CD8-positive, alpha-beta memory T cell (primary cell): ENCODE measurements around the gene PODN. TPM values are rescaled to one million over a fixed set of nuclear protein-coding genes. Genes with fewer than 3 reads are reported as not detected.

ENCODE experiments used
- CTCF ChIA-PET: fragments of 350-600 bp; sonication (Branson Sonifier 250); formaldehyde crosslinking; loops from one replicate; lab custom pipeline; 2021; ENCODE audit warnings: antibody characterized with exemption; lab: Charles Lee
- POLR2A ChIA-PET: fragments of 350-600 bp; sonication (Branson Sonifier 250); formaldehyde crosslinking; loops from one replicate; lab custom pipeline; 2021; ENCODE audit warnings: antibody characterized with exemption; lab: Charles Lee
- DNase-seq, 5 donors: peaks; one replicate each; pipeline versions ENCODE4 v3.0.0 to v3.0.0-alpha.2; 2020 to 2022; ENCODE audit warnings: mixed read lengths in 1 of 5
- H3K27ac ChIP-seq: one replicate; pipeline ENCODE4 v1.7.0; 2013; ENCODE audit warnings: low read depth, mild to moderate bottlenecking, low read length, moderate library complexity
- H3K27me3 ChIP-seq: 2 replicates; pipeline ENCODE4 v1.7.0; 2013; ENCODE audit warnings: low read length, mild to moderate bottlenecking; ENCODE audit not compliant: insufficient read depth, poor library complexity, severe bottlenecking
- H3K36me3 ChIP-seq: 2 replicates; pipeline ENCODE4 v1.7.0; 2013; ENCODE audit warnings: mild to moderate bottlenecking, low read length, moderate library complexity; ENCODE audit not compliant: insufficient read depth
- H3K4me1 ChIP-seq: 2 replicates; pipeline ENCODE4 v1.7.0; 2013; ENCODE audit warnings: mild to moderate bottlenecking, low read length, moderate library complexity; ENCODE audit not compliant: insufficient read depth
- H3K4me3 ChIP-seq: 2 replicates; pipeline ENCODE4 v1.7.0; 2013; ENCODE audit warnings: mild to moderate bottlenecking, low read length
- H3K9me3 ChIP-seq: 2 replicates; pipeline ENCODE4 v1.7.0; 2013; ENCODE audit warnings: mild to moderate bottlenecking, low read length
- H3K27ac Mint-ChIP-seq, 8 donors: one replicate each; pipeline ENCODE4 v1.8.0; 2020 to 2021; ENCODE audit warnings: mixed read lengths in 8 of 8, mild to moderate bottlenecking in 6 of 8, inconsistent platforms in 3 of 8, moderate library complexity in 3 of 8
- H3K27me3 Mint-ChIP-seq, 2 donors: one replicate each; pipeline ENCODE4 v1.8.0; 2020 to 2021; ENCODE audit warnings: mixed read lengths in 2 of 2, mild to moderate bottlenecking in 1 of 2, moderate library complexity in 1 of 2
- H3K36me3 Mint-ChIP-seq, 3 donors: one replicate each; pipeline ENCODE4 v1.8.0; 2020 to 2021; ENCODE audit warnings: mixed read lengths in 3 of 3, inconsistent platforms in 1 of 3, mild to moderate bottlenecking in 1 of 3
- H3K4me1 Mint-ChIP-seq, 3 donors: one replicate each; pipeline ENCODE4 v1.8.0; 2020 to 2021; ENCODE audit warnings: mixed read lengths in 3 of 3, inconsistent platforms in 1 of 3, mild to moderate bottlenecking in 1 of 3
- H3K4me3 Mint-ChIP-seq, 7 donors: one replicate each; pipeline ENCODE4 v1.8.0; 2020 to 2021; ENCODE audit warnings: mixed read lengths in 7 of 7, mild to moderate bottlenecking in 6 of 7, moderate library complexity in 4 of 7, inconsistent platforms in 2 of 7
- H3K9me3 Mint-ChIP-seq, 5 donors: one replicate each; pipeline ENCODE4 v1.8.0; 2020 to 2022; ENCODE audit warnings: mixed read lengths in 5 of 5, mild to moderate bottlenecking in 3 of 5, moderate library complexity in 2 of 5, inconsistent platforms in 1 of 5
- polyA plus RNA-seq: library from polyadenylated mRNA; unstranded; fragments of 300-500 nt; fragmentation: Illumina TruSeq; gene quantifications from one replicate; pipeline ENCODE4 v1.2.3, GENCODE V29; 2021
- total RNA-seq, 2 experiments: library from RNA; stranded (reverse); gene quantifications; one replicate each; pipeline ENCODE4 v1.2.3, GENCODE V29; 2021

Gene PODN
- total and polyA plus RNA-seq, 3 experiments from 2014 or later, result 0.53 TPM; not detected in 2

GRCh38 chr1:53104289-53104913 lies 42.4 kb downstream of the PODN start:
- Histone ChIP-seq H3K27ac (no peak overlapping the region), H3K36me3 (no peaks in the 10 kb centered on the region), H3K4me1 (peaks cover 6% of the 10 kb centered on the region), H3K9me3 (no peaks in the 10 kb centered on the region), H3K4me3 (no peak overlapping the region), H3K27me3 (no peaks in the 10 kb centered on the region)
- H3K4me3 Mint-ChIP-seq, result no peak overlapping the region
- peak overlapping the region in 1 of 8 donors; percentile 23 for H3K27ac Mint-ChIP-seq
- H3K9me3 Mint-ChIP-seq, result no peaks in the 10 kb centered on the region
- ChIA-PET CTCF (no interaction called here), POLR2A (no interaction called here)
- no peaks in the 10 kb centered on the region for H3K36me3 Mint-ChIP-seq
- peaks cover 0 to 5% of the 10 kb centered on the region in 2 donors for H3K27me3 Mint-ChIP-seq
- no peak for DNase-seq
- peaks cover 9 to 13% (median 12%) of the 10 kb centered on the region in 3 donors for H3K4me1 Mint-ChIP-seq

DNA sequence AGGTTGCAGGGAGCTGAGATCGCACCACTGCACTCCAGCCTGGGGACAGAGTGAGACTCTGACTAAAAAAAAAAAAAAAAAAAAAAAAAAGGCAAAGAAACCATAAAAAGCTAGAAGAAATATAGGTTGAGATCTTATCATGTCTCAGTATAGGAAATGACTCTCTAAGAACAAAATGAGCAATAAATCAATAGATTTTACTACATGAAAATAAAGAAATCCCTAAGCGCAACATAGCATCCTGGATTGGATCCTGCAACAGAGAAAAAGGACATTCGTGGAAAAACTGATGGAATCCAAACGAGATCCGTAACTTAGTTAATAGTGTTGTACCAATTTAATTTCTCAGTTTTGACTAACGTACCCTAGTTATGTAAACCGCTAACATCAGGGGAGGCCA lies 45.1 kb downstream of the PODN start:
- no peak for DNase-seq
- ChIA-PET POLR2A (no interaction called here), CTCF (no interaction called here)
- Histone ChIP-seq H3K9me3 (no peaks in the 10 kb centered on the region), H3K4me3 (no peak overlapping the region), H3K36me3 (no peaks in the 10 kb centered on the region), H3K27ac (no peak overlapping the region), H3K27me3 (no peaks in the 10 kb centered on the region), H3K4me1 (peaks cover 6% of the 10 kb centered on the region)
- no peaks in the 10 kb centered on the region for H3K9me3 Mint-ChIP-seq
- H3K27me3 Mint-ChIP-seq, result peaks cover 0 to 8% of the 10 kb centered on the region in 2 donors
- no peaks in the 10 kb centered on the region for H3K36me3 Mint-ChIP-seq
- H3K4me1 Mint-ChIP-seq, result peaks cover 11 to 13% (median 12%) of the 10 kb centered on the region in 3 donors
- peak overlapping the region in 2 of 7 donors; percentile 17 to 46 for H3K4me3 Mint-ChIP-seq
- H3K27ac Mint-ChIP-seq, result peak overlapping the region in 7 of 8 donors; percentile 15 to 96 (median 82)

DNA sequence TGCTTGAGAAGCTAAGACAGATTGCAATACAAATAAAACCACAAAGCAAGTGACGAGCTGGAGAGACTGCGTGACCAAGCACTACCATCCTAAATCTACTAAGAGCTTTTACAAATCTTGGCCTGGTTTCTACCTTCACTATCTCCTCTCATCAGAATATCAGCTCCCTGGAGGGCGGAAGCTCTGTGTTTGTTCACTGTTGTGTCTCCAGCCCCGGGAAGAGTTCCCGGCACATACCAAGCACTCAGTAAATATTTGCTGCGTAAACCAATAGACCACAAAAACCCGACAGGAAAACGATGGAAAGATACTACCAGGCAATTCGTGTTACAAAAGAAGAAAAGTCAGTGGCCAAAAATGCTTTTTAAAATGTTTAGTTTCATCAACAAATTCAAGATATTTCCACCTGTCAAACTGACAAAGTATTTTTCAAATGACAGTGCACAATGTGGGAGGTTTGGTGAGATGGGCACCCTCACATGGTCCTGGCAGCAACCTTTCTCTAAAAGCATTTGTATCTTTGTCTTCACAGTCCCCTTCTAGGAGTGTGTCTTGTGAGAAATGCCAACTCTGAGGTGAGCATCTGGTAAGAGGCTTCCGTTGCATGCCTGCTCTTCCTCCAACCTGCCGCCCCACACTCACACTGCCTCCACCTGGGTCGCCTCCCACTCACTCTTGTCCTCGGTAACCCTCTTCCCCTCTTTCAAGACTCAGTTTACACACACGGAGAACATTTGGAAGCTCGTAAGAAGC lies 45.7 kb downstream of the PODN start:
- Histone ChIP-seq H3K9me3 (no peaks in the 10 kb centered on the region), H3K36me3 (no peaks in the 10 kb centered on the region), H3K27me3 (no peaks in the 10 kb centered on the region), H3K4me1 (peaks cover 6% of the 10 kb centered on the region), H3K27ac (no peak overlapping the region), H3K4me3 (no peak overlapping the region)
- Mint-ChIP-seq H3K9me3 (no peaks in the 10 kb centered on the region), H3K4me3 (peak overlapping the region in 5 of 7 donors; percentile 4 to 44 (median 21)), H3K27ac (peak overlapping the region in 7 of 8 donors; percentile 32 to 96 (median 82)), H3K36me3 (no peaks in the 10 kb centered on the region), H3K4me1 (peaks cover 11 to 13% (median 12%) of the 10 kb centered on the region in 3 donors), H3K27me3 (peaks cover 0 to 8% of the 10 kb centered on the region in 2 donors)
- CTCF ChIA-PET, result interaction anchor here (1.3 kb wide), 1 partner anchor 73 kb away, joined by 3 read pairs; no protein-coding TSS in a partner anchor
- POLR2A ChIA-PET, result no interaction called here
- no peak for DNase-seq

DNA sequence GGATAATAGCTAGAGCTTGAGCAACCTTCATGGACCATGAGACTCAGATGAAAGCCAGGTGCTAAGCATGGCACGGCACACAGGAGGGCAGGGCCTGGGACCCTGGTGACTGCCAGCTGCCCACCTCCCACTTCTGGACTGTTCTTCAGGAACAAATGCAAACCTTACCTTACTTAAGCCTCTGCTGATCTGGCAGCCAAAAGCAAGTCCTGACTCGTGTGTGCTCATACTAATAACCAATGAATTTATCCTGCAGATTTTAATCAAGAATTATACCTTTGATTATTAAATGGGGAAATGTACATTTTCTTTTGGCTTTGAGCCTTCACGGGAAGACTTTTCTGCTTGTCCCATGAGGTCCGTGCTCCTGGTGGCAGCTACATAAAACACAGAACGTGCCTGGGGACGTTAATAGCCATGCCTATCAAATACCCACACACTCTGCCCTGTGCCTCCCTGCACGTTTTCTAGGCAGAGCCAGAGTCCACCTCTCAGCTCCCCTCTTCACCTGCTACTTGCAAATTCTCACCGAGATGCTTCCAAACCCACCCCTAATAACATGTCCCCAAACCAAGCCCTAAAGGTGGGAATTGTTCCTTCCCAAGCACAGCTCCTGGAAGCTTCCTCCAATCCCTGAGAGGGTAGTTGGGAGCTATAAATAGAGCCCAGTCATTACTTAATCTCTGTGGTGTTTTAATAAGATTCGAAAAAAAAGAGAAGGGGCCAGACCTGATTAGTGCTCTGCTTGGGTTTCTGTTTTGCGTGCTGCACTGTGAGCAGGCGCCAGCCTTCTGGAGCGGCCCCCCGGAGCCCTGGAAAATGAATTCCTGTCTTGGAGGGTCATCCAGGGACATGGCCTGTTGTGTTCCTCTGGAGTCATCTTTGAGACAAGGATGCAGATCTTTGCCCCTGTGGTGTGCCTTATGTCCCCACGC lies 46.9 kb downstream of the PODN start:
- Mint-ChIP-seq H3K27ac (peak overlapping the region in 1 of 8 donors; percentile 57), H3K9me3 (no peaks in the 10 kb centered on the region), H3K4me3 (no peak overlapping the region), H3K27me3 (peaks cover 0 to 8% of the 10 kb centered on the region in 2 donors), H3K4me1 (peaks cover 11 to 13% (median 12%) of the 10 kb centered on the region in 3 donors), H3K36me3 (no peaks in the 10 kb centered on the region)
- POLR2A ChIA-PET, result no interaction called here
- Histone ChIP-seq H3K27me3 (no peaks in the 10 kb centered on the region), H3K36me3 (no peaks in the 10 kb centered on the region), H3K4me3 (no peak overlapping the region), H3K9me3 (no peaks in the 10 kb centered on the region), H3K4me1 (peaks cover 6% of the 10 kb centered on the region), H3K27ac (no peak overlapping the region)
- no peak for DNase-seq
- CTCF ChIA-PET, result interaction anchor here (1.3 kb wide), 1 partner anchor 72 kb away, joined by 3 read pairs; no protein-coding TSS in a partner anchor

GRCh38 chr1:53110370-53111072 lies 48.5 kb downstream of the PODN start:
- no peak overlapping the region for H3K4me3 Mint-ChIP-seq
- no peaks in the 10 kb centered on the region for H3K36me3 Mint-ChIP-seq
- no peaks in the 10 kb centered on the region for H3K36me3 ChIP-seq
- H3K27ac ChIP-seq, result no peak overlapping the region
- no peaks in the 10 kb centered on the region for H3K9me3 ChIP-seq
- peaks cover 0 to 8% of the 10 kb centered on the region in 2 donors for H3K27me3 Mint-ChIP-seq
- peaks cover 6% of the 10 kb centered on the region for H3K4me1 ChIP-seq
- DNase-seq, result no peak
- H3K4me1 Mint-ChIP-seq, result peaks cover 11 to 13% (median 12%) of the 10 kb centered on the region in 3 donors
- H3K27me3 ChIP-seq, result no peaks in the 10 kb centered on the region
- CTCF ChIA-PET, result no interaction called here
- no peaks in the 10 kb centered on the region for H3K9me3 Mint-ChIP-seq
- POLR2A ChIA-PET, result no interaction called here
- no peak overlapping the region for H3K4me3 ChIP-seq
- peak overlapping the region in 1 of 8 donors; percentile 91 for H3K27ac Mint-ChIP-seq

DNA sequence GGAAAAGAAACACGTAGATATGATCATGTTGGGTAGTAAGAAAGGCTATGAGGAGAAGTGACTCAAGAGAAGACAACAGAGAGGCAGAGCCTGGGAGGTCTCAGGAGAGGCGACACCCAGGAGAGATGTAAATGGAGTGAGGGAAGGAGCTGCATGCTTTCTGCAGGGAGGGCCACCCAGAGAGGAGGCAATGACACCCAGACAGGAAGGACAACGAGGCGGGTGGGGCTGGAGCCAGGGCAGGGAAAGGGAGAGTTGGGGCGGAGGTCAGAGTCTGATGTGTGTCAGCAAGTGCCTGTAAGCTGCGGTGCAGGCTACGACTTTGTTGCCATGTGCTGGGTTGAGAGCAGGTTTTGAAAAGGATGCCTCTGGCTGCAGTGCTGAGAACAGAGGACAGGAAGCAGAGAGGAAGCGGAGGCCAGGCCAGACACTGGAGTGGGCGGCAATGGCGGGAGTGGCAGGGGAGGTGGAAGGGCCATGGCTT lies 49.1 kb downstream of the PODN start:
- Mint-ChIP-seq H3K4me3 (no peak overlapping the region), H3K27ac (peak overlapping the region in 4 of 8 donors; percentile 38 to 91 (median 54)), H3K36me3 (no peaks in the 10 kb centered on the region), H3K4me1 (peaks cover 11 to 13% (median 12%) of the 10 kb centered on the region in 3 donors), H3K27me3 (peaks cover 0 to 4% of the 10 kb centered on the region in 2 donors), H3K9me3 (no peaks in the 10 kb centered on the region)
- H3K4me3 ChIP-seq, result no peak overlapping the region
- H3K27ac ChIP-seq, result no peak overlapping the region
- ChIA-PET CTCF (no interaction called here), POLR2A (no interaction called here)
- H3K36me3 ChIP-seq, result no peaks in the 10 kb centered on the region
- H3K27me3 ChIP-seq, result no peaks in the 10 kb centered on the region
- peaks cover 6% of the 10 kb centered on the region for H3K4me1 ChIP-seq
- no peak for DNase-seq
- no peaks in the 10 kb centered on the region for H3K9me3 ChIP-seq

DNA sequence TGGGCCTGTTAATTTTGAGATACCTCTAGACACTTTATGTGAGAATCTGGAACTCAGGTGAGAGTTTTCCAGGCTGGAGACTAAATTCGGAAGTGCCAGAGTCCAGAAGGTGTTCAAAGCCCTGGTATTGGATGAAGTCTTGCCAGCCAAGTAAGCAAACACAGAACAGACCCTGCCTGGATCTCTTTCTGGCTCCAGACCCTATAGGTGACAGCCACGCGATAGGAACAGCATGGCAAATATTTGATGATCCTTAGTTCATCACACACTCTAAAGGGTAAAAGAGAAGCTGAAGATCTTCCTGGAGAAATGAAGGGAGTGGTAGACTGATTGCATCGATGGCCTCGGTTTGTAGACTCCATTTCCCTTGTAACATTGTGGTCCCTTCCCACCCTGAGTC lies 49.7 kb downstream of the PODN start:
- H3K4me1 ChIP-seq, result peaks cover 6% of the 10 kb centered on the region
- H3K36me3 ChIP-seq, result no peaks in the 10 kb centered on the region
- CTCF ChIA-PET, result no interaction called here
- H3K27ac Mint-ChIP-seq, result peak overlapping the region in 1 of 8 donors; percentile 38
- no peaks in the 10 kb centered on the region for H3K9me3 ChIP-seq
- H3K27ac ChIP-seq, result no peak overlapping the region
- POLR2A ChIA-PET, result no interaction called here
- H3K36me3 Mint-ChIP-seq, result no peaks in the 10 kb centered on the region
- H3K4me3 ChIP-seq, result no peak overlapping the region
- no peaks in the 10 kb centered on the region for H3K9me3 Mint-ChIP-seq
- H3K27me3 ChIP-seq, result no peaks in the 10 kb centered on the region
- no peak for DNase-seq
- peaks cover 11 to 13% (median 12%) of the 10 kb centered on the region in 3 donors for H3K4me1 Mint-ChIP-seq
- peaks cover 0 to 4% of the 10 kb centered on the region in 2 donors for H3K27me3 Mint-ChIP-seq
- H3K4me3 Mint-ChIP-seq, result no peak overlapping the region
